ENCODE measurements around the gene ACOX3. TPM values are rescaled to one million over a fixed set of nuclear protein-coding genes. Genes with fewer than 3 reads are reported as not detected.

The ACOX3 gene
- total and polyA plus RNA-seq, 9 of the 15 experiments (the other 6 are each of a cell fraction or from before 2014, with no cell fraction given): 0.68 to 7.3 (median 3.7) TPM

- TF ChIP-seq E2F4 (CRISPR knock-in tag; IDR thresholded peaks at IDR 0.05; ENCODE audit: low read depth): no peak
- TF ChIP-seq ZFP30 (CRISPR knock-in tag; IDR thresholded peaks at IDR 0.05; ENCODE audit: borderline replicate concordance): no peak
- TF ChIP-seq CBFA2T3 (IDR thresholded peaks at IDR 0.05): no peak
- TF ChIP-seq SLC30A9 (CRISPR knock-in tag; IDR thresholded peaks at IDR 0.05): no peak
- TF ChIP-seq ZC3H4 (CRISPR knock-in tag; IDR thresholded peaks at IDR 0.05; ENCODE audit: borderline replicate concordance): no peak
- TF ChIP-seq AFF1 (IDR thresholded peaks at IDR 0.05; ENCODE audit: low read depth in 1 of 2, partially characterized antibody in 2 of 2): no peak
- TF ChIP-seq ZNF134 (CRISPR knock-in tag; conservative IDR thresholded peaks at IDR 0.05): no peak
- TF ChIP-seq GTF2E2 (tag; IDR thresholded peaks at IDR 0.05): no peak
- no peak for TF ChIP-seq POLR2H (tag; IDR thresholded peaks at IDR 0.05; ENCODE audit: low read depth)
- no peak for TF ChIP-seq HOXB6 (CRISPR knock-in tag; IDR thresholded peaks at IDR 0.05; ENCODE audit: borderline replicate concordance)
- no peak for TF ChIP-seq TSC22D4 (tag; IDR thresholded peaks at IDR 0.05)
- TF ChIP-seq CHD4 (IDR thresholded peaks at IDR 0.05; ENCODE audit: insufficient read depth, insufficient replicate concordance, low read depth, low read length, poor library complexity, severe bottlenecking): no peak
- TF ChIP-seq CHCHD3 (CRISPR knock-in tag; IDR thresholded peaks at IDR 0.05): no peak
- TF ChIP-seq L3MBTL2 (IDR thresholded peaks at IDR 0.05): no peak
- no peak for TF ChIP-seq KAT2B (IDR thresholded peaks at IDR 0.05; ENCODE audit: low read depth, low read length)
- no peak for TF ChIP-seq U2AF2 (optimal IDR thresholded peaks at IDR 0.05; ENCODE audit: low read depth, low read length)
- TF ChIP-seq ZNF253 (CRISPR knock-in tag; conservative IDR thresholded peaks at IDR 0.05): no peak
- no peak for TF ChIP-seq DIDO1 (tag; IDR thresholded peaks at IDR 0.05; ENCODE audit: low read depth)
- no peak for TF ChIP-seq ZNF3 (CRISPR knock-in tag; IDR thresholded peaks at IDR 0.05)
- TF ChIP-seq FOS (IDR thresholded peaks at IDR 0.05; ENCODE audit: extremely low read depth, insufficient read length): no peak
- TF ChIP-seq ZNF212 (CRISPR knock-in tag; IDR thresholded peaks at IDR 0.05): no peak
- TF ChIP-seq ZNF263 (CRISPR knock-in tag; IDR thresholded peaks at IDR 0.05; ENCODE audit: borderline replicate concordance): no peak
These were observed 520 bp downstream of the ACOX3 start (continued) for GRCh38 chr4:8439914-8440491.

Measured in K562 (cell line).